HG03139 (cell line): ENCODE data around the gene TOM1L2.
"Not testable (repeated sequence)": the region's sequence is repeated elsewhere in the genome, so short reads cannot be mapped to it uniquely, and the experiment has no call there.

ENCODE experiments used
- ATAC-seq: cut with Tn5 transposase; IDR thresholded peaks from one replicate; pipeline ENCODE4 v1.9.1; 2021; ENCODE audit not compliant: unreplicated experiment

Gene TOM1L2

DNA sequence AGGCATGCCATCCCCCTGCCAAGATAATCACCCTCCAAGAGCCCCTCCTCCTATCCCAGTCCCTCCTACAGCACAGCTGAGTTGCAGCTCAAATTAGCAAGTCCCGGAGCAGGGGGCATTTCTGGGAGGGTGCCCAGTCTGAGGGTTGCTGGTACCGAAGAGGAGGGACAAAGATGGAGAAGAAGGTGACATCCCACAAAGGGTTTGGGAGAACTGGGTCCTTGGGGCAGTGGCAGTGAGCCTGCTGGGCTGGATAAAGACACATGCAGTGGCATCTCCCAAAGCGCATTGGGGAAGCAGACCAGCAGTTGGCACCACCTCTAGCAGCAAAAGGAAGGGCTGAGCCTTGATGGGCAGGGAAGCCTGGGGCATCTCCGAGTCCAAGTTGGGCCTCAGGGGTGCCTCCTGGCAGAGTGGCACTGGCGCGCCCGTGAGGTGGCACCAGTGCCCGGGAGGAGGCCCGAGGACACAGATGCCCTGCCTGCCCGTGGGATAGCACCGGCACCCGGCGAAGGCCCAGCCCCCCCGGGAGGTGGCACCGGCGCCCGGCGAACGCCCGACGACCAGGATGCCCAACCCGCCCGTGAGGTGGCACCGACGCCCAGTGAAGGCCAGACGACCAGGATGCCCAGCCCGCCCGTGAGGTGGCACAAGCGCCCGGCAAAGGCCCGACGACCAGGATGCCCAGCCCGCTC, 622 bp downstream of the TOM1L2 start:
- ATAC-seq: no peak

DNA sequence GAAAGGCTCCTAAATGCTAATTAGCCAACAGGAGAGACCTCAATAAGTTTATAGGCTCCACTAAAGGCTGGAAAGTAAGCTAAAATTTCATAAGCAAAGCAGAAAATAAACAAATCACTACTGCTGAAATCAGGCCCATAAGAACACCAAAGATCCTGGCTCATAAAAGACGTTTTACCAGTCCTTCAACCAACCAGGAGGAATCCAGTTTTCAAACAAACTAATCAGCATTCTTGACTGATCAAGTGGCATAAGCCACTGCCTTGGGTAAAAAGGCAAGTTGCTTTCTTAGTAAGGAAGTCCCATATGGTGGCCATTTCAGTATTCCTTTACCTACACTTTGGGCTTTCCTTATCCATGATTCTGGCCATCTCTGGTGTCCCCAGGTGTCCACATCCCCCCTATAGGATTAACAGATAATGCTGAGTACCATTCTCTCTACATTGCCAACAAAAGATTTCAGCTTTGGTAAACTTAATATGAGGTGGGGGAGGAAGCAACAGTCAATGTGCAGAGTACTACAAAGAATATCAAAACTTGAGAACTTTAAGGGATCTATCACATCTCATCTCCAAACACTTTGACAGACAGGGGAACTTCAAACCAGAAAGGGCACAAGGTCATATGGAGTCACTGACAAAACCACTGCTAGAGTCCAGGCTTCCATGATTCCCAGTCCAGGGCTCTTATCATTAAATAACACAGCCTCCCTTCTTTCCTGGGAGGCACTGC, 1.3 kb downstream of the TOM1L2 start:
- no peak for ATAC-seq

DNA sequence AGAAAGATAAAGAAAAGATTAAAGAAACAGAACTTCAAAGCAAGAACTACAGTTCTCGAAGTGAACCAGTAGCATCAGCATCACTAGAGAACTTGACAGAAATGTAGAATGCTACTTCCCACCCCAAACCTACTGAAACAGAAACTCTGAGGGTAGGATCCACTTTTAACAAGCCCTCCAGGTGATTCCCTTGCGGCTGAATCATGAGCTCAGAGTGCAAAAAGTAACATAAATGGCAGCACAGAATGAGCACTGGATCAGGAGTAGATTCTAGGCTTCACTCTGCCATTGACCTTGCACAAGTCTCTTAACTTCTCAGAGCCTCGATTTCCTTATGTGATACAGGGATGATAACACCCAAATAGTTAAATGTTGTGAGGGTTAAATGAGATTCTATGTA, 5.8 kb downstream of the TOM1L2 start:
- no peak for ATAC-seq

DNA sequence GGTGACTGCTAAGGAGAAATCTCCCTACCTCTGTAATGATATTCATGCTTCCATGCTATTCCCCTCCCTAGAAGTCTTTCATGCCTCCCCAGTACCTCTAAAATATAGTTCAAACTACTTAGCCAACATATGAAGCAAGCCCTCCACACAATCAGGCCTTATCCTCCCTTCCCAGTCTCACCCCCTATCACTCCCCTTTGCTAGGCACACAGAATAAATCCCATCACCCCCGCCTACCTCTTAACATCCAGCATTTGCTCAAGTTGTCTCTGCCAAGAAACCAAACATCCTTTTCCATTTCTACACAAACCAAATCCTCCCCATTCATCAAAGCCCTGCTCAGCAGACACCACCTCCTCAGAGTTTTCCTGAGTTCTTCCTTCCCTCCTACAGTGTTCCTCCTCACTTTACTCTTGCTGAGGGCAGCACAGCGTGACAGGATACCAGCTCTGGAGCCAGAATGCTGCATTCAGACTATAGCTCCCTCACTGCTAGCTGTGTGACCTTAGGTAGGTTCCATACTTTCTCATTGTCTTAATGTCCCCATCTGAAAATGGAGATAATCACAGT, 7.0 kb downstream of the TOM1L2 start:
- ATAC-seq: no peak

DNA sequence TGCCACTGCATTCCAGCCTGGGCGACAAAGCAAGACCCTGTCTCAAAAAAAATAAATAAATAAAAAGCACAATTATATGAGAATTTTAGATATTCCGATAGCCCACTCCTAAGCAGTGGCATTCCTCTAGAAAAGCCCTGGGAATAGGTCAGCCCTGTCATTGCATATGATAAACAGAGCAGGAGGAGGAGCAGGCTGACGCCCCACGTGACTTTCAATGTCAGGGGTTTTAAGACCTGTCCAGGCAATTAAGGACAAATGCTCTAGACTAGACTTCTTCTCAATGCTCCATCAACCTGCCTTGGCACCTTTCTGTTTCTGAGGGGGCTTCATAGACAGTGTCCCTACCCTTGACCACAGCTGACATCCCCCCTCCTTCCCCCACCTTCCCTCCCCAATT, 7.5 kb downstream of the TOM1L2 start:
- no peak for ATAC-seq

DNA sequence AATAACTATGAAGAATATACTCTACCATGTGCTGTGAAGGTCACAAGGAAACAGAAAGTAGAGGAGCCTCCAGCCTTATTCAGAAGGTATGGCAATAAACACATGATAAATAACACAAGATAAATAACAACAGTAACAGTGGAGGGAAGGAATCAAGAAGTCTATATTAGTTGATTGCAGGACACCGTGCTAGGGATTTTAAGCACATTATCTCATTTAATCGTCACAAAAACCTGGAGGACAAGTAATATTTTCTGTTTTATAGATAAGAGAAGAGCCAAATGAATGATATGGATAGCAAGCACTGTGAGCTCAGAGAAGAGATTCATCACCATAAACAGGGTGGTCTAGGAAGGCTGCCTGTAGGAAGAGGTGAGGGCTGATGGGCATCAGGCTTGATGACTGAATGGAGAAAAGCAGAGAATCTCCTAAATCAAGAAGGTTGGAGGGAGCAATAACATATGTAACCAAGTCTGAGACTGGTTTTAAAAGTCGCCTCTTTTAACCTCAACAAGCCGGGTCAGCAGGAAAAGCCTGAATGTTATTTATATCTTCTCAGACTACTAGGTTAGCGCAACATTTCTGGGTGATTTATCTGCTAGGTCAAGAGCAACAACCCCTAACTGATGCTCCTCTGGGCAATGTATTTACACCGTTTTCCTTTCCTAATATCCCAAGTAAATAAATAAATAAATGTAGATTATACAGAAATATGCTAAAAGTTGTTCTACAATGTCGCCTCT, 8.3 kb downstream of the TOM1L2 start:
- ATAC-seq: no peak

DNA sequence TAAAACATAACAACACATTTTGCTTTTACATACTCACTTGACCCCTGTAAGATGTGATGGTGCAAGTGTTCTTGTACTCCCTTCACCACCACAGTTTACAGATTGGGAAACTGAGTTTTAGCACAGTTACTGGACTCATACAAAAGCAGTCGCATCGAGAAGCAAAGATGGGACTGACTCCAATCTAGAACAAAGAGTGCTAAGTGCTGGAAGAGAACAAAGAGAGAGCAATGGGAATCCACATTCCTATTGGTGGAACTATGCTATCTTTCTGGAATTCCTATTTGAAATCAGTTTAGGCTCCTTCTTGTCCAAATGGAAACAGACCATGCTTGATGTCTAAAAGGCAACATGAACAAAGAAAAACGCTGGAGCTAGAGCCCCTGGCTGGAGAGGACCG, 9.1 kb downstream of the TOM1L2 start:
- ATAC-seq: no peak

DNA sequence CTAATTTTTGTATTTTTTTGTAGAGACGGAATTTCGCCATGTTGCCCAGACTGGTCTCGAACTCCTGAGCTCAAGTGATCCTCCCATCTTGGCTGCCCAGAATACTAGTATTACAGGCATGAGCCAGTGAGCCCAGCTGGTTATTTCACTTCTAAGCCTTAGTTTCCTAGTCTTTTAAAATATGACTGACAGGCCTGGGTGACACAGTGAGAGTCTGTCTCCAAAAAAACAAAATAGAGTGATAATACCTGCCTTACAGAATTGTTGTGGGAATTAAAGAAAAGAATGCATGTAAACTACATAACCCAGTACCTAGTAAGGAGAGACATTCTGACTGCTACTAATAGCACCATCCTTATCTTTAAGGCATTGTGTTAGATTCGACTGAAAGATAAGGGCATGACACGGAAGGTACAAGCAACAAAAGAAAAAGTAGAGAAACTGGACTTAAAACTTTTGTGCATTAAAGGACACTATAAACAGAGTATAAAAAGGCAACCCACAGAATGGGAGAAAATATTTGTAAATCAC, 11.6 kb downstream of the TOM1L2 start:
- no peak for ATAC-seq

DNA sequence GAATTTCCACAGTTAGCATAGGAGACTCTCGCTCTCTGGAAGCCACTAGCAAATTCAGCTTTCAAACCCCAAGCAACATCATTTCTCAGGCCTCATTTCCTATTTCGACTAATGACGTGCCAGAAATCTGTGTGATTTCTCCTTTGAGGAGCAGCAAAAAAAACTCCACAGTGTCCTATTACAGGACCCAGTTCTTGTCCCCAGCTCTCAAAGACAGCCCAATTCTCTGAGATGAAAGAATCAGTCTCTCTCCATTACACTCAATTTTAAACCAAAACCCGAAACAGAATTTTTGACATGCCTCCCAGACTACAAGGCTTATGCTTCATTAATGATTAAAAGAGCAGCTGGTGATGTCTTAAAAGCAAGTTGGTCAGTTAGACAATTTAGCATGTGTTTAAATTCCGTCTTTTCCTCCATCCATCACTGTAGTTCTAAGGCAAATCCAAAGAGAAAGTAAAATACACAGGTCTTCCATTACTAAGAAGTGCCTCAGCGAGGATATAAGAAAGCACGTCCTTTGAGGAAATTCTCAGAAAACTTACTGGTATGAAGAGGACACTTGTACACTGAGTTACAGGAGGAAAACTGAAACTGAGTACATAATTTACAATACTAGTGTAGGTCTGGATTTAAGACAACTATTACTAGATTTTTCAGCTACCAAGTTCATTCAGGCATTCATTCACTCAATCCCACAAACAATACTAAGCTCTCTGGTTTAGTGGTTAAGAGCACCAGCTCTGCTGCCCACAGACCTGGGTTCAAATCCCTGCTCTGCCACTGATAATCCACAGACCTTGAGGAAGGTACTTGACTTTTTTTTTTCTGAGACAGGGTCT, 12.5 kb downstream of the TOM1L2 start:
- peak; percentile 44 for ATAC-seq

DNA sequence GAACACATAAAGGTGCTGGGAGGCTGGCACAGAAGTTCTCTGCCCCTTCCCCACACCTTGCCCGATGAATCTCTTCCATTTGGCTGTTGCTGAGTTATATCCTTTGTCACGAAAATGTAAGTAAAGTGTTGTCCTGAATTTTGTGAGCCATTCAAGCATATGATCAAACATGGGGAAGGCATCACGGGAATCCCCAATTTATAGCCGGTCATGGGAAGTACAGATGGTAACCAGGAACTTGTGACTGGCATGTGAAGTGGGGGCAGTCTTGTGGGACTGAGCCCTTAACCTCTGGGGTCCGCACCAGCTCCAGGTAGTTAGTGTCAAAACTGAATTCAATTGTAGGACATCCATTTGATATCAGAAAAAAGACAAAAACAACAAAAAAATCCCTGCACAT, 13.2 kb downstream of the TOM1L2 start:
- no peak for ATAC-seq

DNA sequence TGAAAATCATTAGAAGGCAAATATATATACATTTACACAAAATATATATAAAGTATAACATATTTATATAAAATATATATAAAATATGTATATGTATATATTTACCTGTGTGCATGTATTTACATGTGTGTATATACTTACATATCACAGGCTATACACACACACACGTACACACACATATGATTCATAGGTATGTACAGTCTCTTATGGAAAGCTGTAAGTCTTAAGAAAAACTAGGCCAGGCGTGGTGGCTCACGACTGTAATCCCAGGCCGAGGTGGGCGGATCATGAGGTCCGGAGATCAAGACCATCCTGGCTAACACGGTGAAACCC, 14.7 kb downstream of the TOM1L2 start:
- ATAC-seq: no peak

DNA sequence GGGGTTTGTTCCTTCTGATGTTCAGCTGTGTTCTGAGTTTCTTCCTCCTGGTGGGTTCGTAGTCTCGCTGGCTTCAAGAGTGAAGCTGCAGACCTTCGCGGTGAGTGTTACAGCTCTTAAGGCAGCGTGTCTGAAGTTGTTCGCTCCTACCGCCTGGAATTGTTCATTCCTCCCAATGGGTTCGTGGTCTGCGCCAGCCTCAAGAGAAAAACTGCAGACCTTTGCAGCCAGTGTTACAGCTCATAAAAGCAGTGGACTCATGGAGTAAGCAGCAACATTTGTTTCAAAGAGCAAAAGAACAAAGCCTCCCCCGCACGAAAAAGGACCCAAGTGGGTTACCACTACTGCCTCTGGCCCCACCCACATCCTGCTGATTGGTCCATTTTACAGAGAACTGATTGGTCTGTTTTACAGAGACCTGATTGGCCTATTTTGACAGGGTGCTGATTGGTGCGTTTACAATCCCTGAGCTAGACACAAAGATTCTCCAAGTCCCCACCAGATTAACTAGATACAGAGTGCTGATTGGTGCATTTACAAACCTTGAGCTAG, 16.3 kb downstream of the TOM1L2 start:
- ATAC-seq: not testable (repeated sequence)

DNA sequence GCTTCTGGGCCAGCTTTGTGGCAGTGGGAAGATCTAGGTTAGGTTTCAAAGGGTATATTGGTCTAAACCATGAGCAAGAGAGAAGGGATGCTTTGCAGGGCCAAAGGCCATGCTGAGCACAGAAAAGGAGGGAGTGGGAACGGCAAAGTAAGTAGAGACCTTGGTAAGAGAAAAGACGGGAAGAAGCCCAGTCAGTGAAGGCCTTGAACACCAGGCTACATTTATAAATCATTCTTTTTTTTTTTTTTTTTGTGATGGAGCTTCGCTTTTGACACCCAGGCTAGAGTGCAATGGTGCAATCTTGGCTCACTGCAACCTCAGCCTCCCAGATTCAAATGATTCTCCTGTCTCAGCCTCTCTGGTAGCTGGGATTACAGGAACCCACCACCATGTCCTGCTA, 18.1 kb downstream of the TOM1L2 start:
- no peak for ATAC-seq

DNA sequence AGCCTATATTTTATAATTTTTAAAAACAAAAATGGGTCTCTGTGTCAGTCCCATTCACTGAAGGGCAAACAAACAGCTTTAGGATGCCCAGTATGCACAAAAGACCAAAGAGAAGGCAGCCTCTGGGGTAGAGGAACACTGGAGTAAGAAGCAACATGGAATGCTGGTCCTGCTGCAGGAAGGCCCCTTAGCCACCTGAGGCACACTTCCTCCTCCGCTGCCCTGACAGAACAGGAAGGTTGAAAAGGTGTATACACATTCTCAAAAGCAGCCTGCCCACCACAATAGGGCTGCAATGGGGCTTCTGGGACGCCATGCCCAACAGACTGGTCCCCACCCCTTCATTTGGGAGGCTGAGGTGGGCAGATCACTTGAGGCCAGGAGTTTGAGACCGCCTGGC, 19.5 kb downstream of the TOM1L2 start:
- ATAC-seq: no peak

DNA sequence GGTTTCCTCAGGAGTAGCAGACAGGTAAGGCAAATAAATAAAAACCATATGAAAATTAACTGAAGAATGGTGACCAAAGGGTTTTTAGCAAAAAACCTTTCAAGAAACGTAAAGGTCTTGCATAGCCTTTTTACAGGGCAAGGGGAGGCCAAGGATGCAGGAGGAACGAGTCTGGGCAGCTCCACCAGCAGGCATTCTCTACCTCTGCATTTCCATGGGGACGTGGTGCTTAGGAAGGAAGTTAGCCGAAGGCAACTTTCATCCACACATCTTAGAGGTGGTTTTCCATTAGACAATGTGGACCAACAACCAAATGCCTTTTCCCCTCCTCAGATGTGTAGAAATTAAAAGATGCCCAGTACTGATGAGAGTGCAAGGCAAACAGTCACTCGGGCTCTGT, 20.7 kb downstream of the TOM1L2 start:
- no peak for ATAC-seq

DNA sequence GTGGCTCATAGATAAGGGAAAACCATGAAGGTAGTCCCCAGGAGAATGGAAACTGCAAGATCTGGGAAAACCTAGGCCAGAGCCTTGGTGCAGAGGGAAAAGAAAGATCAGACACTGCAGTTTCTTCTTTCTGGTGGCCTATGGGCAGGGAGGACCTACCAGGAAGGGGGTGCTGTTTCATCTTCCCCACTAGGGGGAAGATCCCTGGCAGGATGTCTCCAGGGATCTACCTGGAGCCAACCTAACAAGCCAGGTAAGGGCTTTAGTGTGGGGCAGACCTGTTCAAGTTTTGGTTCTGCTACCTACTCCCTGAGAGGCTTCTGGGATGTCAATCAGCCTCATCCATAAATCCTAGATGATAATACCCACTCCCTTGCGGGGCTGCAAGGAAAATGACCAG, 21.4 kb downstream of the TOM1L2 start:
- no peak for ATAC-seq

DNA sequence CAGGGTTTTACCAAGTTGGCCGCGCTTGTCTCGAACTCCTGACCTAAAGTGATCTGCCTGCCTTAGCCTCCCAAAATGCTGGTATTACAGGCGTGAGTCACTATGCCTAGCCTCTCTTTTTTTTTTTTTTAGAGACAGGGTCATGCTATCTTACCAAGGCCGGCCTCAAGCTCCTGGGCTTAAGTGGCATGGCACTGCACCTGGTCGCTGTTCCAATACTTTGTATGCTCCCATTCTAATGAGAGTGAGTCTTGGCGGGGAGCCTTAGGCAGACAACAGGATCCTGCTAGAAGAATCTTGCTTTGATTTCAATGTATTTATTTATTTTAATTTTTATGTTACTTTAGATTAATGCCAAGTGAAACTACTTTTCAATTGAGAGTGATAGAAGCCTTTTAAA, 21.9 kb downstream of the TOM1L2 start:
- ATAC-seq: no peak

DNA sequence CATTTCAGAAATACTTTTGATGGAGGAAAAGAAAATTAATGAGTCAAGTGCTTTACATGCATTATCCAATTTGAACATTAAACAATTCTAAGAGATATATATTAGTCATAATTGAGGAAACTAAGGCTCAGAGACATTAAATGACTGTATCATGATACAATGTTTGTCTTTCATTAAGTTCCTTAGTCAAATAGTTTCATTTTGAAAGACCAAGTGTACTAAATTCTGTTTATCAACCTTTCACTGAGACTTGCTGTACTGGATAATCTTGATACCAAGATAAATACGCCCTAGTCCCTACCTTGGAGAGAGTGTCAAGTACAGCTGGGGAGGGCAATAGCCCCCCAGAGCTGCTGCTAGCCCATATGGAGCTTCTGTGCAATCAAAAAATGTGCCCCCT, 24.2 kb downstream of the TOM1L2 start:
- no peak for ATAC-seq

DNA sequence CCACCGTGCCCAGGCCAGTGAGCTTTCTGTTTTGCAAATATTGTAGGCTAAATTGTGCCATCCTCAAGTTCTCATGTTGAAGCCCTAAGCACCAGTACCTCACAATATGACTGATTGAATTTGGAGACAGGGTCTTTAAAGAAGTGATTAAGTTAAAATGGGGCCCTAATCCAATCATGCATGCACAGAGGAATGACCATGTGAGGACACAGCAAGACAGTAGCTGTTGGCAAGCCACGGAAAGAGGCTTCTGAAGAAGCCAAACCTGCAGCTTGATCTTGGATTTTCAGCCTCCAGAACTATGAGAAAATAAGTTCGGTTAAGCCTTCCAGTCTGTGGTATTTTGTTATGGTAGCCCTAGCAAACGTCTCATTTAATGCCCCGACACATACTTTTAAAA, 24.9 kb downstream of the TOM1L2 start:
- no peak for ATAC-seq

DNA sequence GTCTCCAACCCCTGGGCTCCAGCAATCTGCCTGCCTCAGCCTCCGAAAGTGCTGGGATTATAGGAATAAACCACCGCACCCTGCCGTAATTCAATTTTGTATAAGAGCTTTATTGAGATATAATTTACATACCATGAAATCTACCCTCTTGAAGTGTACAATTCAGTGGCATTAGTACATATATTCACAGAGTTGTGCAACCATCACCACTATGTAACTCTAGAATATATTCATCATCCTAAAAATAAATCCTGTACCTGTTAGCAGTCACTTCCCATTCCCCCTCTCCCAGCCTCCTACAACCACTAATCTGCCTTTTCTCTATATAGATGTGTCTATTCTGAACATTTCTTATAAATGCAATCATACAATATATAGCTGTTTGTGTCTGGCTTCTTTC, 26.1 kb downstream of the TOM1L2 start:
- ATAC-seq: no peak

DNA sequence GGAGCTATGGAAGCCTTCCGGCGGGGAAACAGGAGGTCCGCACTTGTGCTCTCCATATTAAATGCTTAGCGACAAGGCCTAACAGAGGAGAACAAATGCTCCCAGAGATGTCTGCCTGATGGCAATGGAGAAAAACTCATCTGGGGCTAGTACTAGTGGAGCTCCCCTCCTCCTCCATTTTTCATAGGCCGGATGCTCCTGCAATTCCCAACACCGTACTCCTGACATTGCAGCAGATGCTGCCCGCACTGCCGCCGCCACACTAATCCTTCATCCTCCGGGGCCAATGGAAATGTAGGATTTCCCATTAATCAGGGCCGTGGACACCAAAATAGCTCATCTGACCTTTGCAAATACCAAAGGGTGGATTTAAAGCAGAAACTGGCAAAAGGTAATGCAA, 27.5 kb downstream of the TOM1L2 start:
- ATAC-seq: no peak
